ENCODE data around the gene SLC17A4.

SLC17A4 gene

DNA sequence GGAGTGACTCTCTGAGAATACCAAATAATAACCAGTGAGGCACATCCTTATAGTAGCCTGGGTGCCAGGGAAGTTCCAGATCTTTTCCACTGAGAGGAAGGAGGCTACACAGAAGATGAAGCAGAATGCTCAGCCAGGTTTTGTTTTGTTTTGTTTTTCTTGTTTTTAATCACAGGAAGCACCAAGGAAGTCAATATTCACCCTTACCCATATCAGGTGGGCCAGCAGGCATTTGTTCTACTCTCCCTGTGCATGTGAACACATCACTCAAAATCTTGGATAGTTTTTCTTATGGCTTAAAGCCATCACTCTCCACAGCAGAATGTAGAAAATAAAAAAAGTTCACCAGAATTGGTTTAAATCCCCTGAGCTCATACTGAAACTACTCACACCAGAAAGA is 66.8 kb downstream of the SLC17A4 start:
- Histone ChIP-seq H3K79me2 (ENCODE audit: insufficient read depth, low read length) (no peaks in the 10 kb centered on the region), H3K4me2 (ENCODE audit: low read depth, low read length, poor library complexity, severe bottlenecking) (no peak overlapping the region), H4K20me1 (ENCODE audit: insufficient read depth, low read length, poor library complexity, severe bottlenecking) (no peaks in the 10 kb centered on the region), H3F3A (ENCODE audit: low read depth) (no peaks in the 10 kb centered on the region), H3K9ac (ENCODE audit: low read depth, low read length, poor library complexity, severe bottlenecking) (no peak overlapping the region), H3K27me3 (ENCODE audit: insufficient read depth, low read length, poor library complexity, severe bottlenecking) (no peaks in the 10 kb centered on the region), H3K9me2 (replicated peaks; ENCODE audit: low read depth, low read length) (no peaks in the 10 kb centered on the region), H3K9me3 (ENCODE audit: insufficient read depth, low read depth, low read length) (no peaks in the 10 kb centered on the region), H2AFZ (ENCODE audit: low read length) (no peak overlapping the region), H3K36me3 (ENCODE audit: insufficient read depth, low read length) (no peaks in the 10 kb centered on the region), H3K4me3 (ENCODE audit: low read length, poor library complexity, severe bottlenecking) (no peak overlapping the region), H3K4me1 (ENCODE audit: insufficient read depth, low read length, poor library complexity, severe bottlenecking) (no peaks in the 10 kb centered on the region)
- TF ChIP-seq, protein P1, sequence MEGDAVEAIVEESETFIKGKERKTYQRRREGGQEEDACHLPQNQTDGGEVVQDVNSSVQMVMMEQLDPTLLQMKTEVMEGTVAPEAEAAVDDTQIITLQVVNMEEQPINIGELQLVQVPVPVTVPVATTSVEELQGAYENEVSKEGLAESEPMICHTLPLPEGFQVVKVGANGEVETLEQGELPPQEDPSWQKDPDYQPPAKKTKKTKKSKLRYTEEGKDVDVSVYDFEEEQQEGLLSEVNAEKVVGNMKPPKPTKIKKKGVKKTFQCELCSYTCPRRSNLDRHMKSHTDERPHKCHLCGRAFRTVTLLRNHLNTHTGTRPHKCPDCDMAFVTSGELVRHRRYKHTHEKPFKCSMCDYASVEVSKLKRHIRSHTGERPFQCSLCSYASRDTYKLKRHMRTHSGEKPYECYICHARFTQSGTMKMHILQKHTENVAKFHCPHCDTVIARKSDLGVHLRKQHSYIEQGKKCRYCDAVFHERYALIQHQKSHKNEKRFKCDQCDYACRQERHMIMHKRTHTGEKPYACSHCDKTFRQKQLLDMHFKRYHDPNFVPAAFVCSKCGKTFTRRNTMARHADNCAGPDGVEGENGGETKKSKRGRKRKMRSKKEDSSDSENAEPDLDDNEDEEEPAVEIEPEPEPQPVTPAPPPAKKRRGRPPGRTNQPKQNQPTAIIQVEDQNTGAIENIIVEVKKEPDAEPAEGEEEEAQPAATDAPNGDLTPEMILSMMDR (conservative IDR thresholded peaks at IDR 0.05; ENCODE audit: low read length), result no peak
- TF ChIP-seq EZH2phosphoT487 (IDR thresholded peaks at IDR 0.05; ENCODE audit: borderline replicate concordance), result no peak

DNA sequence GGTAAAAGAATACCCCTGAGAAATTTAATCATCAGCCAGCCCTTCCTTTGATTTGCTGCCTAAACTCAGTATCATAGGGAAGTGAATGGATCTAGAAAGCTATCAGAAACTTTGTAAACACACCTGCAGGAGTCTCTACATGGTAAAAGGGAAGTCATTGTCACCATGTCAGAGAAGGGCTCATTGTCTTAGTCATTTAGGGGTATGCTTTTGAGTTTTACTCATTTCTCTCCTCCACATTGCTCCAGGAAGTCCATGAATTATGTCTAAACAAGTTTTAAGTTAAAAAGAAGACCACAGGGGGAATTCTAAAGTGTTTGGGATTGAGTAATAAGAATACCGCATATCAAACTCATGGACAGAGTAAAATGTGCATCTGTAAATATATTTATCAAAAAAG is 74.8 kb downstream of the SLC17A4 start:
- Histone ChIP-seq H3K4me2 (ENCODE audit: low read depth, low read length, poor library complexity, severe bottlenecking) (no peak overlapping the region), H3F3A (ENCODE audit: low read depth) (no peaks in the 10 kb centered on the region), H3K79me2 (ENCODE audit: insufficient read depth, low read length) (no peaks in the 10 kb centered on the region), H3K9ac (ENCODE audit: low read depth, low read length, poor library complexity, severe bottlenecking) (no peak overlapping the region), H3K27me3 (ENCODE audit: insufficient read depth, low read length, poor library complexity, severe bottlenecking) (no peaks in the 10 kb centered on the region), H3K36me3 (ENCODE audit: insufficient read depth, low read length) (no peaks in the 10 kb centered on the region), H3K9me3 (ENCODE audit: insufficient read depth, low read depth, low read length) (no peaks in the 10 kb centered on the region), H3K9me2 (replicated peaks; ENCODE audit: low read depth, low read length) (no peaks in the 10 kb centered on the region), H3K4me3 (ENCODE audit: low read length, poor library complexity, severe bottlenecking) (no peak overlapping the region), H3K4me1 (ENCODE audit: insufficient read depth, low read length, poor library complexity, severe bottlenecking) (no peaks in the 10 kb centered on the region), H4K20me1 (ENCODE audit: insufficient read depth, low read length, poor library complexity, severe bottlenecking) (no peaks in the 10 kb centered on the region), H2AFZ (ENCODE audit: low read length) (no peak overlapping the region)
- TF ChIP-seq, protein P1 (conservative IDR thresholded peaks at IDR 0.05; ENCODE audit: low read length), result no peak
- no peak for TF ChIP-seq EZH2phosphoT487 (IDR thresholded peaks at IDR 0.05; ENCODE audit: borderline replicate concordance)

DNA sequence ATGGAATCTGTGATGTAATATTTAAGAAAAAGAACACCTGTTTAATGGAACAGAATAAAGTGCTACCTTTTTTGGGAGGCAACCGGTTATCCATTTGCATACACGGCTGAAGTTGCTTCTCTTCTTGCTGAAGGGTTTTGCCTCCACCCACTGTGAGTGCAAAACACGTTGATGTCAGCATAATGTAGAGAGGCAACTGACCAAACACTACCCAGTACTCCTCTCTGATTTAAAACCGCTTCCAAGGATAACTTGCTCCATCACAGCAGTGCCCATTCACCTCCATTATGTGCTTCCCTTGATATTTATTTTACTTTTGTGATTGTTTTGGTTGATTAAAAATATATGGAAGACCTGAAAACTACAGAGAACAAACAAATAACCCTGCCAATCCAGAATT is 75.9 kb downstream of the SLC17A4 start:
- H3K36me3 ChIP-seq (ENCODE audit: insufficient read depth, low read length), result no peaks in the 10 kb centered on the region
- H3F3A ChIP-seq (ENCODE audit: low read depth), result no peaks in the 10 kb centered on the region
- no peak overlapping the region for H2AFZ ChIP-seq (ENCODE audit: low read length)
- H3K9me2 ChIP-seq (replicated peaks; ENCODE audit: low read depth, low read length), result no peaks in the 10 kb centered on the region
- H3K9ac ChIP-seq (ENCODE audit: low read depth, low read length, poor library complexity, severe bottlenecking), result no peak overlapping the region
- H3K4me1 ChIP-seq (ENCODE audit: insufficient read depth, low read length, poor library complexity, severe bottlenecking), result no peaks in the 10 kb centered on the region
- H3K27me3 ChIP-seq (ENCODE audit: insufficient read depth, low read length, poor library complexity, severe bottlenecking), result no peaks in the 10 kb centered on the region
- no peak for TF ChIP-seq EZH2phosphoT487 (IDR thresholded peaks at IDR 0.05; ENCODE audit: borderline replicate concordance)
- no peak overlapping the region for H3K4me2 ChIP-seq (ENCODE audit: low read depth, low read length, poor library complexity, severe bottlenecking)
- H4K20me1 ChIP-seq (ENCODE audit: insufficient read depth, low read length, poor library complexity, severe bottlenecking), result no peaks in the 10 kb centered on the region
- H3K4me3 ChIP-seq (ENCODE audit: low read length, poor library complexity, severe bottlenecking), result no peak overlapping the region
- H3K79me2 ChIP-seq (ENCODE audit: insufficient read depth, low read length), result no peaks in the 10 kb centered on the region
- H3K9me3 ChIP-seq (ENCODE audit: insufficient read depth, low read depth, low read length), result no peaks in the 10 kb centered on the region

Data from Loucy (cell line).